Amniotic stem cell (primary cell): Measurements from ENCODE around the gene LYPD4.

Experiments
- DNase-seq: peaks from one replicate; lab custom pipeline; 2025; lab: John Stamatoyannopoulos, UW

The LYPD4 gene

GRCh38 chr19:41850381-41850780 lies 5.9 kb upstream of the LYPD4 start:
- DNase-seq: no peak

GRCh38 chr19:41849067-41849466 lies 4.6 kb upstream of the LYPD4 start:
- no peak for DNase-seq

DNA sequence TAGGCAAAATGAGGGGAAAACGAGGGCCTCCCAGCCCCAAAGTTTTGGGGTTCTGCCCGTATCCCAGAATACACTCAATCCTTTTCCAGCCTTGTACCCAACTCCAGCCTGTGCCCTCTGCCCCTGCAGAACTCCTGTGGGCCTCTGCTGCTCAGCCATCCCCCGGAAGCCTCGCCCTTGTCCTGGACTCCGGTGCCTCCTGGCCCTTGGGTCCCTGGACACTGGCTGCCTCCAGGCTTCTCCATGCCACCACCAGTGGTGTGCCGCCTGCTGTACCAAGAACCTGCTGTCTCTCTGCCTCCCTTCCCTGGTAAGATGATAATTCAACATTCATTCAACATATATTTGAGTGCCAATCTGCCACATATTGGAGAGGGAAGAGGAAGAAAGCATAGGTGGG lies 4.2 kb upstream of the LYPD4 start:
- DNase-seq: no peak

GRCh38 chr19:41847351-41848105 lies 3.0 kb upstream of the LYPD4 start:
- no peak for DNase-seq

- no peak for DNase-seq
These were observed 638 bp upstream of the LYPD4 start for GRCh38 chr19:41845051-41845590.

DNA sequence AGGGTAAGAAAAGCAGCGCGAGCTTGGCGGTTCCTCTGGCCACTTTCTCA lies 343 bp upstream of the LYPD4 start, which contains the start of gene DMRTC2:
Gene DMRTC2, plus strand, starts transcription at position 42 of the 50 bp plus-strand sequence. CDS start 2,387 bp downstream, outside the sequence.
- DNase-seq: no peak

GRCh38 chr19:41843371-41843770 lies 1.1 kb downstream of the LYPD4 start:
- no peak for DNase-seq

DNA sequence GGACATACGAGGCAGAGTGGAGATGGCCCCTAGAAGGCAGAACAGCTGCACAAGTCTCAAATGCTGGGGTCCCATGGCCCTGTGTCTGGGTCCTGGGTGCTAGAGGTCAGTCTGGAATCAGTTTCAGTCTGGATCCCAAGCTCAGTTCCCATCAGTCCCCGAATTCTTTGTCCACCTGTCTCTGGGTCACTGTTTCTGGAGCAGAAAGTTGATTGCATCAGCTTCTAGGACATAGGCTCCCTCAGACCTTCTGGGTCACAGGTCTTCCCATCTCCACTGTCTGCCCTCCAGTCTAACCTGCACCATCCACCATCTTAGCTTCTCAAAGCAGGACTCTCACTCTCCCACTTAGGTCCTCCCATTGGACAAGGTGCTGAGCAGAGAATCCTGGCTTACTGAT lies 5.3 kb downstream of the LYPD4 start:
- no peak for DNase-seq

GRCh38 chr19:41837981-41838708 lies 6.3 kb downstream of the LYPD4 start:
- no peak for DNase-seq

GRCh38 chr19:41821003-41821735 lies 23.3 kb downstream of the LYPD4 start:
- DNase-seq: no peak

DNA sequence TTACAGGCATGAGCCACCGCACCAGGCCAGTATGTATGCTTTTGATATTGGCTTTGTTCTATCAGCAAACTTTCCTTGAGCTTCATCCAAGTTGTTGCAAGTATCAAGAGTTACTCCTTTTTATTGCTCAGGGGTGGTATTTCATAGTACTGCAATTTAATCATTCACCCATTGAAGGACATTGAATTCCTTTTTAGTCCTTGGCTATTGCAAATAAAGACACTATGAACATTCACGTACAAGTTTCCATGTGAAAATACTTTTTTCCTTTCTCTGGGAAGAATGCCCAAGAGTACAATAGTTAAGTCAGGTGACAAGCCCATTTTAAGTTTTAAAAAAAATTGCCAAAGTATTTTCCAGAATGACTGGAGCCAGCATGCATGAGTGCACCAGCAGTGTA lies 27.7 kb downstream of the LYPD4 start:
- DNase-seq: no peak

- no peak for DNase-seq
These were observed 29.2 kb downstream of the LYPD4 start for GRCh38 chr19:41815301-41815700.

- no peak for DNase-seq
These were observed 30.6 kb downstream of the LYPD4 start for GRCh38 chr19:41813911-41814310.

GRCh38 chr19:41811981-41812380 lies 32.5 kb downstream of the LYPD4 start:
- DNase-seq: no peak

DNA sequence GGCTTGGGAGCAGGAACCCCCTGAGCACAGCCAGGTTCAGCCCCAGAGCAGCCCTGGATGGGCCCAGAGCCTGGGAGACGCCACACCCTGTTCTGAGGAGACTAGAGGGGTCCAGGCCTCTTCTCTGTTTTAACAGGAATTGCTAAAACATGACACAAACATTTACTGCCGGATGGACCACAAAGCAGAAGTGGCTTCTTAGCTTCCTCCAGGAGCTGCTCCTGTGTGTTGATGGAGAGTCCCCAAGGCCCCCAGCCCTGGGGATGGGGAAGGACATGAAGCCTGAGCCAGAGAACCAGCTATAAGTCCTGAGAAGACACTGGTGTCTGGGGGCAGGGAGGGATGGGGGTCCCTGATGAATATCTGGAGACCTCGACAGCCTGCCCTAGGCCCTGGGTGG lies 33.4 kb downstream of the LYPD4 start:
- DNase-seq: no peak

GRCh38 chr19:41810301-41810700 lies 34.2 kb downstream of the LYPD4 start:
- DNase-seq: no peak

GRCh38 chr19:41808663-41809566 lies 35.6 kb downstream of the LYPD4 start:
- no peak for DNase-seq

DNA sequence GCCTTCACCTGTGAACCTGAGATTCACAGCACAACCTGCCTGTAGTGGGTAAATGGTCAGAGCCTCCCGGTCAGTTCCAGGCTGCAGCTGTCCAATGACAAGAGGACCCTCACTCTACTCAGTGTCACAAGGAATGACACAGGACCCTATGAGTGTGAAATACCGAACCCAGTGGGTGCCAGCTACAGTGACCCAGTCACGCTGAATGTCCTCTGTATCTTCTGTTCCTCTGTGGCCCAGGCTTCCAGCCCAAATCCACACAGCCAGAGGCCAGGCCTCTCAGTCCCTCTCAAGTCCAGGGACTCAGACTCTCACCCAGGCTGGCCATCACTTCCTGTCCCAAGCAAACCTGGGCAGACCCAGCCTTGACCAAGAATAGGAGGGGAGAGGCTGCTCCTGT lies 37.3 kb downstream of the LYPD4 start:
- no peak for DNase-seq

- DNase-seq: no peak
These were observed 40.1 kb downstream of the LYPD4 start for GRCh38 chr19:41804336-41804735.

- DNase-seq: no peak
These were observed 41.7 kb downstream of the LYPD4 start for GRCh38 chr19:41802770-41803169.

DNA sequence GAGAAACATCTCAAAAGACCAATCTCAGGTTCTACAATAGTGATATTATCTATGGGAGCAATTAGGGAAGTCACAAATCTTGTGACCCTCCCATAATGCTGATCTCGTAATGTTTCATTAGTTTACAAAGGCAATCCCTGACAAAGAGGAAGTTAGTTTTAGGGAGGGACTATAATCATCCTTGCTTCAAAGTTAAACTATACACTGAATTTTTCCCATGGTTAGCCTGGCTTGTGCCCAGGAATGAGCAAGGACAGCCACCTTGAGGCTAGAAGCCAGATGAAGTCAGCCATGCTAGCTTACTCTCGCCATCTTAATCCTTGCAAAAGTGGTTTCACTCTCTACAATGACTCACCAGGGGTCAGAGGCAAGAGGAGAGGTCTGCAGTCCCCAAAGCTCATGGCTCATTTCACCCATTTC lies 42.7 kb downstream of the LYPD4 start:
- DNase-seq: no peak

GRCh38 chr19:41801031-41801430 lies 43.5 kb downstream of the LYPD4 start:
- no peak for DNase-seq
